ENCODE results near the gene ANKS3.
A peak's percentile ranks its signal among the peaks of the same experiment; 100 is the strongest.

The ANKS3 gene

DNA sequence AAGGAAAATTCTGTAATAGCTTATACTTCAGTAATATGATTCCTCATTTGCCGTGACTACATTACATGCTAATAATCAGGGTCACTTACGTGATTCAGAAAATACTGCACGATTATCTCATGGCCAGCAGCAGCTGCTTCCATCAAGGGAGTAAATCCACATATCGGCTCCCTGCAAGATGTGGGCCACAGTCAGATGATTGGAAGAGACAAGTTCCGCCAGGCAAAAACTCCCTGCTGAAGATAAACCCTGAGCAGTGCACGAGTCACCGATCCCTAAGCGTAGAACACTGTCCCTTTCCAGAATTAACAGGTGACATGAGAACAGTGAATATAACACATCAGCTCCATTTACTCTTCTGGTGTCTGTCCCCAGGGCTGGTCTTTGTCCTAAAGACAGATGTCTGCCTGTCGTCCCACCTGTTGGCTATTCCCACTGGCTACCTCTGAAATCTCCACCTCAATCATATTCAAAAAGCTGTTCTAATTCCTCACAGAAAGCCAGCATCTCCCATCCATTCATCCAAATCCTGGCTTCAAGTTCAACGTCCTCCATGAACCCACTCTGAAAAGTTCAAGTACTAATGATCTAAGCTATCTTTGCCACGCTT, 9.3 kb downstream of the ANKS3 start:
- DNase-seq, result no peak

DNA sequence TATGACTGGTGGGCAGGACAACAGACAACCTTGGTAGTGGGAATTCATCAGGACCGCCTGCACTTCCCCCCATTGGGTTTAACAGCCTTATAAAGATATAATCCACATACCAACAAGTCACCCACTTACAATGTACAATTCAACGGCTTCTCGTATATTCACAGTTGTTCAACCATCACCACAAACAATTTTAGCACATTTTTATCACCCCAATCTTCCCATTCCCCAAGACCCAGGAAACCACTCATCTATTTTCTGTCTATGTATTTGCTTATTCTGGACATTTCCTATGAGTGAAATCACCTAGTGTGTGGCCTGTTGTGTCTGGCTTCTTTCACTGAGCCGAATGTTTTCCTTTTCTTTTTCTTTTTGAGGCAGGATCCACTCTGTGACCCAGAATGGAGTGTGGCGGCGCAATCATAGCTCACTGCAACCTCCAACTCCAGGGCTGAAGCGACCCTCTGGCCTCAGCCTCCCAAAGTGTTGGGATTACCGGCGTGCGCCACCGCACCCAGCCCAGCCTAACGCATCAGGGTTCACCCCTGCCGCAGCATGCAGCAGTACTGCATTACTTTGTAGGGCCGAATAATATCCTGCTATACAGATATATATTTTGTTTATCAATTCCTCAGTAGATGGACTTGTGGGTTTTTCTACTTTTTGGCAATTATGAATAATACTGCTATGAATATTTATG, 10.9 kb downstream of the ANKS3 start:
- DNase-seq, result no peak

DNA sequence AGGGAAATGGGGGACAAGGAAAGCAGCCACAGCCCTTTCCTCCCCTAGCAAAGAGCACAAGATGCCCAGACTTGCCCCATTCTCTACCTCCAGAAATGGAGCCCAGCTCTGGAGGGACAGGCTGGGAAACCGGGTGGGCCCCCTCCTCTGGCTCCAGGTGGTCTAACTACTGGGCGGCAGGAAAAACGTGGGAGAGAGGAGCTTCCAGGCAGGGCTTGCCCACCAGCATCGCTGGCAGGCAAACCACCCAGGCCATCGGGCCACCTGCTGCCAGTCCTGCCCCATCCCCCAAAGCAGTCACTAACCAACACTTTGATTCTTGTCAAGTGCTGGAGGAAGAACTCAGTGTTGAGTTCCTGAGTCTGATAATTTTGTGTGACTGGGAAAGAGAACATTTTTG, 15.6 kb downstream of the ANKS3 start:
- DNase-seq, result no peak

GRCh38 chr16:4714996-4715395, 19.1 kb downstream of the ANKS3 start:
- no peak for DNase-seq

- DNase-seq, result no peak
Observed at GRCh38 chr16:4713663-4714501, 20.2 kb downstream of the ANKS3 start.

DNA sequence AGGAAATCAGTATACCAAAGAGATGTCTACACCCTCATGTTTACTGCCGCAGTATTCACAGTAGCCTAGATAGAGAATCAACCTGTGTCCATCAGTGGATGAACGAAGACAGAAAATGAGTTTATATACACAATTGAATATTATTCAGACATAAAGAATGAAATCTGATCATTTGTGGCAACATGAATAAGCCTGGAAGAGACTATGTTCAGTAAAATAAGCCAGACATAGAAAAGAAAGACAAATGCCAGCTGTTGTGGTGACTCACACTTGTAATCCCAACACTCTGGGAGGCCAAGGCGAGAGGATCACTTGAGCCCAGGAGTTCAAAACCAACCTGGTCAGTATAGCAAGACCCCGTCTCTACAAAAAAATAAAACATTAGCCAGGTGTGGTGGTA, 24.6 kb downstream of the ANKS3 start:
- no peak for DNase-seq

DNA sequence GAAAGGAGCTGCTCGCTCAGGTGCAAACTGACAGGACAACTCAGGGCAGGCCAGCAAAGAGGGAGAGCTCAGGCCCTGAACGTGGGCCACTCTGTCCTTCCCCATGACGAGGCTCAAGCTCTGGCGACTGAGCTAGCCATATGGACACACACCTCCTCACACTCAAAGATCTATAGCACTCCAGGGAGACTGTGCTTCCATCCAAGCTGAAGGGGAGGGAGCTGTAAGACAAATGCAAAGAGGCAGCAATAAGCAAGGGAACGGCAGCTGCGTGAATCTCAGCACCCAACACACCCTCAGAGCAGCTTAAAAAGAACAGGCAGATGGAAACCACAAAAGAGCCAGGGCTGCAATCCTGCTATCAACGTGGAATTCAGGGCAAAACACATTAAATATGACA, 27.2 kb downstream of the ANKS3 start:
- DNase-seq, result no peak

DNA sequence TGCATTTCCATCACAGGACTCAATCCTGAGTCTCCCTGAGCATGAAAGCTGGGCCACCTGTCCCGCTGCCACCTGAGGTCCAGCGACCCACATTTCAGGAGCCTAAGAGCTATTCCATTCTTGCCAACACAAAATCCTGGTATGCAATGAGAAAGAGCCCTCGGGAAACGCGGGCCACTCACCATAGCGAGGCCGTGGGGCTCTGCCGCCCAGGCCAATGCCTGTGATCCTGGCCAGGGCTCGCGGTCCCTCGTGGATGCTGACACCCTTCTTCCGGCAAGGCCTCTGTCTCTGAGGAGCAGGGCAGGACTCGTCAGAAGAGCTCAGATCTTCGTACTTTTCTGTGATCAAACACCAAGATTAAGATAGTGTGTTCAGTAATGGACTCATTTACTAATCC, 29.2 kb downstream of the ANKS3 start:
- no peak for DNase-seq

GRCh38 chr16:4704491-4704890, 29.6 kb downstream of the ANKS3 start:
- DNase-seq, result no peak

GRCh38 chr16:4703906-4704305, 30.2 kb downstream of the ANKS3 start:
- no peak for DNase-seq

- no peak for DNase-seq
Observed at GRCh38 chr16:4702466-4702808, 31.6 kb downstream of the ANKS3 start.

DNA sequence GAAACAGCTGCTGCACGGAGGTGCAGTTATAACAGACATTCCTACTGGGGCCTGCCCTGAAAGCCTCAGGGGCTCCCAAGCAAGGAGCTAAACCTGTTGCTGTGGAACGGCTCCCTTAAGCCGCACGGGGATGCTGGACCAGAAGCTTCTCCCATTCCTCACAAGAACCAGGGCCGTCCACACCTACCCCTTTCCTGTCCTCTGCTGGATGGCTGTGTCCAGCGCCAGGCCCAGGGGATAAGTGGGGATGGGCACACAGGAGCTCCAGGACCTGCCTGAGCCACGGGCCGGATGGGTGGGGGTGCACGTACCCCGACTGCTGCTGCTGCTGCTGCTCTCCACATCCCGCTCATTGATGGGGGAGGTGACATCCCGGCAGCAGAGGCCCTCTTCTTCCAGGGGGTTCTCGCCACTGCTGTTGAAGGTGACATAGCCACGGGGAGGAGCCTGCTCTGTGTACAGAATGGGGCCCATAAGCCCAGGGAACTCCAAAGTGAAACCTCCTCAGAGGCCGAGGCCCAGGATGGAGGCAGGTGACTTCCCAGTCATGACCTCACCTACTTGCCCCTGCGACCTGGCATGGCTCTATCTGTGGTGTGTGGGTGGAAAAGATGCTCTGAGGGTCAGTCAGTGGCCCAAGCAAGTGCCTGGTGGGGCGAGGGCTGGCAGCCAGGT, 32.1 kb downstream of the ANKS3 start:
- no peak for DNase-seq

GRCh38 chr16:4700997-4701743, 32.9 kb downstream of the ANKS3 start:
- DNase-seq, result peak in 1 of 4 experiments; percentile 30

- DNase-seq, result no peak
Observed at GRCh38 chr16:4700380-4700996, 33.6 kb downstream of the ANKS3 start.

- no peak for DNase-seq
Observed at GRCh38 chr16:4699046-4699556, 35.0 kb downstream of the ANKS3 start.

DNA sequence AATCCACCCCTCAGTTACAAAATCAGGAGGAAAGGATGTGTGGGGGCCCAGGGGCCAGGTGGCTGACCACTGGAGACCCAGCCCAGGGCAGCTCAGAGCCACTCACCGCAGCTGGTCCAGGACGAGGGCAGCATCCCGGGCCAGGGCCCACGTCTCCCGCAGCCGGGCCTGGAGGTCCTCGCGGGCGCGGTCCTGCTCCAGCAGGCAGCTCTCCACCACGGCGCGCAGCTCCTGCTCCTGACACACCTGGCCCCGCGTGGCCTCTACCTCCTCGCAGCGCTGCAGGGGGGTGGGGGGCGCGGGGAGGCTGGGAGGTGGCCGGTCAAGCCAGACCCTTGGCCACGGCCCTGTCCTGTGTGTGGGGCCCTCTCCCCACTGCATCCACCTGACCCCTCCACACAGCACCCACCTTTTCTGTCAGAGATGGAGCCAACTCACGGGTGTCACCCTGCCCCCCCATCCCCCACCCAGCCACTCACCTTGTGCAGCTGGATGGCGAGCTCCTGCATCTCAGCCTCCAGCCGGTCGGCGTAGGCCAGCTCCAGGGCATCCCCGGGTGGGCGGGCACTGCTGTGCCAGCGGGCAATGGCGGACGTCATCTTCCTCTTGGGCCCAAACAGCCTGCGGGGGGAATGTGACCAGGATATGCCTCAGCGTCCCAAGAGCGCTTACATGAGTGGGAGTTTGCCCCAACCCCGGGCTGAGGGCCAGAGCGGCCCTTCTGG, 35.6 kb downstream of the ANKS3 start:
- DNase-seq, result no peak

DNA sequence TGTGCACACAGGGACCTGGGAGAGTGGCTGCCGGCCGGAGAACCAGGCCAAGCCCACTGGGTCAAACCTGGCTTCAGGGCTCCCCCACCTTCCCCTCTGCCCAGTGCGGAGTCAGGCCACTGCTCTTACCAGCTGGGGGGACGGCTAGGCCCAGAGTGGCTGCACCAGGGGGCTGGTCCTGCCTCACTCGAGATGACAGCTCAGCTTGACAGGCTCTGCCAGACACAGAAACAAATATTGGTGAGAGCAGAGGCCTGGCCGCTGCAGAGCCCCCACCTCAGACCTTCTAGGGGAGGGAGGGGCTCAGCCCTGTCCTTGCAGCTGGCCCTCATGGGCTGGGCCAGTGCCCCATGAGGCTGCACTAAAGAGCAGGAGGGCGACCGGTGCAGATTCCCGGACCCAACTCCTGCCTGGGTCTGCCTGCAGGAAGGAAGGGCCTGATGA, 36.2 kb downstream of the ANKS3 start:
- no peak for DNase-seq

DNA sequence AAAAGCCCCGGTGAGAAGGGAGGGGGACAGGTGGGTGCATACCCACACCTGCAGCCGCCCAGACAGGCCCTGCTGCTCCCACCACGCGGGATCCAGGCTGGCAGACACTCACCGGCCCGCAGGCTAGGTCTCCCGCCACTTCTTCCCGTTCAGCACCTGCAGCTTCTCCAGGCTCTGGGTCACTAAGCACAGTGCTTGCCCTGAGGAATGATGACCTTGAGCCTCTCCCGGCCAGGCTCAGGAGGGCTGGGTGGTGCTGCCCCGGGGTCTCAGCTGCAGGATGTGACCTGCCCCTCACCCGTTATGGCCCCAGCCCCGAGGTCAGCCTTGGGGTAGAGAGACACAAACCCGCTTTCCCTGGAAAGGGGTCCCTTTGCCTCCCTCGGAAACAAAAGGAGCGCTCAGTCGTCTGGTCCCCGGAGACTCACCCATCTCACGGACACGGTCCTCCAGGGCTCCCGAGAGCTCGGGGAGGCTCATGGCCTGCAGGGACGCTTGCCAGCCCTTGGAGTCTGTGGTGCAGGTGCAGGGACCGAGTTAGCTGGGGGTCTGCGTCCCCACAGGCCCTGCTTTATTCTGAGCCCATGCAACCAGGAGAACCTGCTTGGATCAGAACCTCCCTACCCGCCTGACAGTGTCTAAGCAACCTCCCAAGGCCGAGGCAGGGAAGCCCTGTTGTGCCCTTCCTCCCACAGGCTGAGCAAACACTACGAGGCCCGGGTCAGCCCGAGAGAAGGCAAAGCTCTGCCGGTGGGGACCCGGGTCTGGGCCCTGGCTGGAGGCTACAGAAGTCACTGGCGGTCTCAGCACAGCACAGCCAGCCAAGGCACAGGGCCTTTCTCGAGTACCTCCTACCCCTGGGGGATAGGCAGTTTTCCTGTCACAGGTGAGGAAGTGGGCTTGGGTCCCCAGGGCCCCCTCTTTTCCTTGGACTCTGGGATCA, 36.9 kb downstream of the ANKS3 start:
- no peak for DNase-seq

GRCh38 chr16:4696172-4696904, 37.7 kb downstream of the ANKS3 start:
- DNase-seq, result no peak
